ENCODE measurements around the gene COL23A1.

COL23A1 gene

GRCh38 chr5:178532236-178532635, 58.0 kb downstream of the COL23A1 start:
- DNase-seq (ENCODE audit: low read depth in 2 of 2): no peak

DNA sequence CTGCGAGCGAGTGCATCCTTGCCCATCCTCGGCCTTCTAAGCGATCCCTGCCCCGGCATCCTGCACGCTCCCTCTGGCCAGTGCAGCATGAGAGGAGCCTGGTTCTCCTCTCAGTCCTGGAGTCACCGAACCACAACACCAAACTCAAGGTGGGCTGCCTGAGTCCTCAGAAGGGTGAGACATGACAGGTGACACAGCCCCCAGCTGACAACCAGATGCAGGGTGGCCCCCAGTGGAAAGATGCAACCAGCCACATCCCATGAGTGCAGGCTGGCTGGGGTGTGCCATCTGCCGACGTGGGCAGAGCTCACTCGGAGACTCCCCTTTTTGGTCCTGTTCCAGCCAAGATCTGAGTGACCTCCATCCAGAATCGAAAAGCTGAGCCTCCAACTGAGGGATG, 58.4 kb downstream of the COL23A1 start:
- DNase-seq (ENCODE audit: low read depth in 2 of 2): no peak

GRCh38 chr5:178530526-178530925, 59.7 kb downstream of the COL23A1 start:
- no peak for DNase-seq (ENCODE audit: low read depth in 2 of 2)

- DNase-seq (ENCODE audit: low read depth in 2 of 2): no peak
These were observed 61.1 kb downstream of the COL23A1 start for GRCh38 chr5:178529080-178529479.

GRCh38 chr5:178527458-178528307, 62.5 kb downstream of the COL23A1 start:
- DNase-seq (ENCODE audit: low read depth in 2 of 2): no peak

DNA sequence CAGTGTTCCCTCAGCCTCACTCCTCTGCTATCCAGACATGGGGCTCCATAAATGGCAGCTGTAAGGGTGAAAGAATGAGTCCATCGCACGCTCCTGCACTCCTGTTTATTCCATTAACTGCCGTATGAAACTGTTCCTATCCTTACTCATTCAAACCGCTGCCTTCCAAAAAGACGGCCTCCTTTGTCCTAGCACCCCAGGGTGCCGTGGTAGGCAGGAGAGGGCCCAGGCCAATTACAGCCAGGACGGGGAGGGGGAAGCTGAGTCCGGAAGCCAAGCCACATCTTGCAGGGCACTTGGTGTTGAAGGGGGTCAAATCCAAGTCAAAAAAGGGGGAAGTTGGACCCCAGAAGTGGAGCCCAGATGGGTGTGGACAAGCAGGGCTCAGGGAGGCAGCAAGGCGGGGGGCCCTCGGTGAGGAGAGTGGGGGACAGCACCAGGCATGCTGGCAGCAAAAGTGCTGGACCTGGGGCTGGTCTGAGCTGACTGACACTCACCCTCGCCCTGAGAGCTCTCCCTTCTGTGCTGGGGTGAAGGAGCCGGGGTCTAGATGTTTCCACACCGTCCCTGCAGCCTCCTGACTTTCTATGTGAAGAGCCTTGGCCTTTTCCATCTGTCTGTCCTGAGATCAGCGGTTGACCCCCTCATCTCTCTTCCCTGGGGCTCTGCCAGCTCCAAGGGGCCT, 63.3 kb downstream of the COL23A1 start:
- no peak for DNase-seq (ENCODE audit: low read depth in 2 of 2)

GRCh38 chr5:178525906-178526732, 64.1 kb downstream of the COL23A1 start:
- no peak for DNase-seq (ENCODE audit: low read depth in 2 of 2)

GRCh38 chr5:178524093-178524882, 65.9 kb downstream of the COL23A1 start:
- no peak for DNase-seq (ENCODE audit: low read depth in 2 of 2)

- DNase-seq (ENCODE audit: low read depth in 2 of 2): no peak
These were observed 67.8 kb downstream of the COL23A1 start for GRCh38 chr5:178522361-178522760.

DNA sequence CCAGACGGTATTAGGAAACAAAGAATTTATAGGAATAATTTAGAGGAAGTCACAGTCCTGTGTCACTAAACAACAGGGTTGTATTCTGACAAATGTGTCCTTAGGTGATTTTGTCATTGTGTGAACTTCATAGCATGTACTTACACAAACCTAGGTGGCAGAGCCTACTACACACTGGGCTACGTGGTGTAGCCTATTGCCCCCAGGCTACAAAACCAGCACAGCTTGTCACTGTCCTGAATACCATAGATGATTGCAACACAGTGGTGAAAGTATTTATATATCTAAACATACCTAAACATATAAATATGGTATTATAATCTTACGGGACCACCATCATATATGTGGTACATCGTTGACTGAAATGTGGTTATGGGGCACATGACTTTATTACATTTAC, 69.3 kb downstream of the COL23A1 start:
- no peak for DNase-seq (ENCODE audit: low read depth in 2 of 2)

- no peak for DNase-seq (ENCODE audit: low read depth in 2 of 2)
These were observed 70.4 kb downstream of the COL23A1 start for GRCh38 chr5:178519804-178520203.

DNA sequence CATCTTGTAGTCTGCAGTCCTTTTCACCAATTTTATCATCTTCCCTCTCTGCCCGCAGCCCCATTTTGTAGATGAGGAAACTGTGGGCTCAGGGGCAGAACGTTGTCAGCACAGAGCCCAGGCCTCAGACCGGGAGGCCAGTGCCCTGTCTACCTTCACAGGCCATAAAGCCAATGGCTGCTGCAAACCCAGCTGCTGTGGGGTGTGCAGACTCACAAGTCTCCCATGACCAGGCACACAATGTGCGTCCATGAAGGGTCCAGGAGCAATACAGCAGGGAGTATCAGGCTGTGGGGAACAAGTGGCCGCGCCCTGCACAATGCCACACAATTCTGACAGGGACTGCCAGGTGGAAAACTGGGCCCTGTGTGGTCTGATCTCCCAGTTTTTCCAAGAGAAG, 71.0 kb downstream of the COL23A1 start:
- DNase-seq (ENCODE audit: low read depth in 2 of 2): no peak

- DNase-seq (ENCODE audit: low read depth in 2 of 2): no peak
These were observed 73.5 kb downstream of the COL23A1 start for GRCh38 chr5:178516504-178517235.

- no peak for DNase-seq (ENCODE audit: low read depth in 2 of 2)
These were observed 74.3 kb downstream of the COL23A1 start for GRCh38 chr5:178515776-178516503.

DNA sequence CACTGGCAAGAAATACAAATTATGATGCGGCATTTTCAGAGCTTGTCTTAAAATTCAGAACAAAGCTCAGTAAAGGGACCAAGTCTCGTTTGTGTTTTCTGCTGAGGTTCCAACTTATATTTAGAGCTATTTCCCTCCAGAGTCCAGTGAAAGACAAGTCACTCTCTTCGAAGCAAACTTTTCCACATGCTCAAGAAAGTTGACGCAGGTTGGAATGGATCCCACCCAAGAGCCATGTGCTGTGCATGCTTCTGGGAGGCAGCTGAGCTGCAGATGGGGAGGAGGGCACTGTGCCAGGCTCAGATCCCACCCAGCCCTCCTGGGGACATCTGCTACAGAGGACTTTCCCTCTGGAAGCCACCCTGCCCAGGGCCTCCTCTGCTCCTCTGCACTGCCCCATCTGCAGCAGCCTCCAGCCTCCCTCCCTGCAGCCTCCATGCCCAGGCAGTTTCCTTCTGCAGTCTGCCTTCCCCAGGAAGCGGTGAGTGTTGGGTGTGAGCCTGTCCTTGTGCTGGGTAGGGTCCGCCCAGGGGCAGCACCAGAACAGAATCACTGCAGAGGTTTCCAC, 75.3 kb downstream of the COL23A1 start:
- no peak for DNase-seq (ENCODE audit: low read depth in 2 of 2)

DNA sequence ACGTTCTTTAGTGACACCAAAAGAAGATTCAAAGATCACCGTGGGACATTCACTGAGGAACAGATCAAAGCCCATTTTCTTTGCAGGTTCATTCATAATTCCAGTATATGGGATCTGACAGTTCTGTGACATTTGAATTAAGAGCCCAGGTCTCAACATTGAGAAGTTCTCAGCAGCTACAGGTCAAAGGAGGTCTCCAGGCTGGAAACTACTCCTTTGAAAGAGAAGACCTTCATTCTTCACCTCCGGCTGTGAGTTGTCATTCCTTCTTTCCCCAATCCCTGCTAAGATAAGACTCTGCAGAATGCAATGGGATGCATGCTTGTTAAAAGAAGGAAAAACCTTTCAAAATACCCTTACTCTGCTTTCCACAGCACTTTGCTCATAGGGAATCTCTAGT, 79.0 kb downstream of the COL23A1 start:
- no peak for DNase-seq (ENCODE audit: low read depth in 2 of 2)

GRCh38 chr5:178509491-178510057, 80.6 kb downstream of the COL23A1 start:
- DNase-seq (ENCODE audit: low read depth in 2 of 2): no peak

- no peak for DNase-seq (ENCODE audit: low read depth in 2 of 2)
These were observed 82.9 kb downstream of the COL23A1 start for GRCh38 chr5:178507151-178507932.

All from stimulated activated CD4-positive, alpha-beta T cell treated with anti-CD3 and anti-CD28 coated beads, Interleukin-4, amount 100 ng/mL, for 48 hours (primary cell).